ENCODE data around the gene STRA8. TPM values are rescaled to one million over a fixed set of nuclear protein-coding genes. Genes with fewer than 3 reads are reported as not detected.
"Not testable (repeated sequence)": the region's sequence is repeated elsewhere in the genome, so short reads cannot be mapped to it uniquely, and the experiment has no call there.

STRA8 gene
- total RNA-seq, 3 donors from 2014 or later: not detected

DNA sequence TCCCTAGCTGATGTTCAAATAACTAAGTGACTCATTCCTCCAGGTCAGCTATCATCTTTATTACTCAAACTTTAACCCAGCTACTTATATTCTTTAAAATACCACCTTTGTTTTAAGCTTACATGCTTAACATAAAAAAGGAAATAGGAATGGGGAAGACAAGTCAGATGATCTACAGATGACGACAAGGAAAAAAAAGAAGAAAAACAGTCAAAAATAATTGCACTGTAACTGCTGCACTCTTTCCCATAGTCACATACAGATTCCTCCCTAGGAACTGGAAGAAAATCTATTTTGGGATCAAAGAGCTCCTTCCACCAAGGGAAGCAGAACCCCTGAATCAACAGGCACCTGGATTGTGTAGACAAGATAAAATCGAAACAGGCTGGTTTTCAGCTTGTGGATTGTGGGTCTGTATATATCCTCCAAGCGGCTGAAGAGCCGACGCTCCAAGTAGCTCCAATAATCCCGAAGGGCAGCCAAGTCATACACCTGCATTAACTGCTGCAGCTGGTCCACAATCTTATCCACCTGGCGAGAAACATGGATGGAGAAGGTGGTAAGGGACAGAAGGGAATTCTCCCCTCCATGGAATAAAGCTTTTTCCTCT lies 24.3 kb upstream of the STRA8 start:
- Histone ChIP-seq H3K36me3 (ENCODE audit: low read depth) (no peaks in the 10 kb centered on the region), H3K9me3 (no peaks in the 10 kb centered on the region), H3K4me3 (no peak overlapping the region), H3K4me1 (ENCODE audit: low read depth) (no peaks in the 10 kb centered on the region)
- TF ChIP-seq, protein P1, sequence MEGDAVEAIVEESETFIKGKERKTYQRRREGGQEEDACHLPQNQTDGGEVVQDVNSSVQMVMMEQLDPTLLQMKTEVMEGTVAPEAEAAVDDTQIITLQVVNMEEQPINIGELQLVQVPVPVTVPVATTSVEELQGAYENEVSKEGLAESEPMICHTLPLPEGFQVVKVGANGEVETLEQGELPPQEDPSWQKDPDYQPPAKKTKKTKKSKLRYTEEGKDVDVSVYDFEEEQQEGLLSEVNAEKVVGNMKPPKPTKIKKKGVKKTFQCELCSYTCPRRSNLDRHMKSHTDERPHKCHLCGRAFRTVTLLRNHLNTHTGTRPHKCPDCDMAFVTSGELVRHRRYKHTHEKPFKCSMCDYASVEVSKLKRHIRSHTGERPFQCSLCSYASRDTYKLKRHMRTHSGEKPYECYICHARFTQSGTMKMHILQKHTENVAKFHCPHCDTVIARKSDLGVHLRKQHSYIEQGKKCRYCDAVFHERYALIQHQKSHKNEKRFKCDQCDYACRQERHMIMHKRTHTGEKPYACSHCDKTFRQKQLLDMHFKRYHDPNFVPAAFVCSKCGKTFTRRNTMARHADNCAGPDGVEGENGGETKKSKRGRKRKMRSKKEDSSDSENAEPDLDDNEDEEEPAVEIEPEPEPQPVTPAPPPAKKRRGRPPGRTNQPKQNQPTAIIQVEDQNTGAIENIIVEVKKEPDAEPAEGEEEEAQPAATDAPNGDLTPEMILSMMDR (IDR thresholded peaks at IDR 0.05): no peak
- no peak for DNase-seq
- ATAC-seq: no peak
- intact Hi-C loops (cut with DNase I, micrococcal nuclease): no loop called here

DNA sequence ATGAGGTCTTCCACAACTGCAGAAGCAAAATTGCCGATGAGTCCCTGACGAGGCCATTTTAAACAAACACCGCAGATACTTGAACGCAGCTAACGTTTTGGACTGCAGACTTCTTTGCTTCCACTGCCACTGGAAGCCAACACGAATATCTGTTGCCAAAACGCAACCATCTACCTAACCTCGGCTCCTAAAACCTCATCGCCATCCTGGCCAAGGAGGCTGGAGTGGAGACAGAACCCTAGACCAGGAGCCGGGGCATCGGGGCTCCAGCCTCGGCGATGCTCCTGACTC lies 22.8 kb upstream of the STRA8 start:
- H3K9me3 ChIP-seq: no peaks in the 10 kb centered on the region
- intact Hi-C loops (cut with DNase I, micrococcal nuclease): no loop called here
- H3K36me3 ChIP-seq (ENCODE audit: low read depth): no peaks in the 10 kb centered on the region
- ATAC-seq: peak; percentile 19
- DNase-seq: no peak
- H3K4me1 ChIP-seq (ENCODE audit: low read depth): no peaks in the 10 kb centered on the region
- peak overlapping the region; percentile 75 for H3K4me3 ChIP-seq
- TF ChIP-seq, protein P1 (IDR thresholded peaks at IDR 0.05): no peak

DNA sequence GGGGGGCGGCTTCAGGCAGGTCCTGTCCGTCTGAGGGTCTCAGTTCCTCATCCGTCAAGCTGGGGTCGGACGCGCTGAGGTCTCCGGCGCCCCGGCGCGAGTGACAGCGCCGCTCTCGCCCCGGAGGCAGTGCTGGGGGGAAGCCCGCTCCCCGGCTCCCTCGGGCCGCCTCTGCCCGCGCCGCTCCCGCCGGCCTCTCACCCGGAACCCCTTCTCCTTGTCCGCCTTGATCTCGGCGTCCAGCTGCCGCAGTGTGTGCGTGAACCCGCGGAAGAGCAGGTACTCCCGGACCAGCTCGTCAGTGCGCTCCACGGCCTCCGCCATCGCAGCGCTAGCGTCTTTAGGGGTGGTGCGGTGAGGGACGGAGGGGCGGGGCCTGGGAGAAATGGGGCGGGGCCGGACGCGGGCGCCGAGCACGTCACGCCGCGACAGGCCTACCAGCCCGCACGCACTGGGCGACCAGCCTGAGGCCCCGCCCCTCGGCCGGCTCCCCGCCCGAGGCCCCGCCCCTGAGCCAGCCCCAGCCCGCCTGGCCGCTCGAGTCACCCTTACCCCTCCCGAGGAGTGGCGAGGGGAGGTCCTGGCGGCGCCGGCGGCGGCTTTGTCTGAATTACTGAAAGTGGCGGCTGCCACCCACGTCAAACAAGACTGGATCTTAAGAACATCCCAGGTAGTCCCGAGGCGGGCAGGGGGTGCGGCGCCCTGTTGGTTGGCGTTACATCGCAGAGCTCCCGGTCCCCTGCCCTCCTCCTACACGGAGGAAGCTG lies 22.3 kb upstream of the STRA8 start, which contains the start of gene WDR91:
WDR91 (minus strand) TSS at position 348 of the 767 bp plus-strand sequence; CDS start at position 324, 24 bp downstream.
- DNase-seq (peak; percentile 97 to 99 (median 97)), ATAC-seq (peak; percentile 99)
- intact Hi-C loops (cut with DNase I, micrococcal nuclease): no loop called here
- Histone ChIP-seq H3K36me3 (ENCODE audit: low read depth) (no peaks in the 10 kb centered on the region), H3K9me3 (no peaks in the 10 kb centered on the region), H3K4me1 (ENCODE audit: low read depth) (no peaks in the 10 kb centered on the region), H3K4me3 (peak within 1 kb of the TSS; percentile 75)
- TF ChIP-seq, protein P1 (IDR thresholded peaks at IDR 0.05): no peak

DNA sequence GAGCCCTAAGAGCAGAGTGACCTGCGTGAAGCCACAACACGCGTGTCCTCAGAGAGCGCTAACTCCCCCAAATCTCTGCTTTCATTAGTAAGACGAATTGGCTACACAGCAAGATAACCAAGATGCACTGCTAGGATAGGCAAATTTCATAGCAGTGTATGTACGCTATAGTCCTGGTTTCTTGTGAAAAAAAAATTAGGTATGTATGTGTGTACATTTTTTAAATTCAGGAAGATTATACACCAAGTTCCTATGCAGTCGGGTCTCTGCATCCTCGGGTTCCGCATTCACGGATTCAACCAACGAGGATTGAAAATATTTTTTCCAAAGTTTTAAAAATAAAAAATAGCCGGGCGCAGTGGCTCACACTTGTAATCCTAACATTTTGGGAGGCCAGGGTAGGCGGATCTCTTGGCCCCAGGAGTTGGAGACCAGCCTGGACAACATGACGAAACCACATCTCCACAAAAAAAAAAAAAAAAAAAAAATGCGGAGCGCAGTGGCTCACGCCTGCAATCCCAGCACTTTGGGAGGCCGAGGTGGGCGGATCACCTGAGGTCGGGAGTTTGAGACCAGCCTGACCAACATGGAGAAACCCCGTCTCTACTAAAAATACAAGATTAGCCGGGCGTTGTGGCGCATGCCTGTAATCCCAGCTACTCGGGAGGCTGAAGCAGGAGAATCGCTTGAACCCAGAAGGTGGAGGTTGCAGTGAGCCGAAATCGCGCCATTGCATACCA lies 21.5 kb upstream of the STRA8 start:
- H3K4me3 ChIP-seq: peak overlapping the region; percentile 75
- H3K36me3 ChIP-seq (ENCODE audit: low read depth); H3K9me3 ChIP-seq; H3K4me1 ChIP-seq (ENCODE audit: low read depth); intact Hi-C loops (cut with DNase I, micrococcal nuclease); ATAC-seq: not testable (repeated sequence)
- DNase-seq: peak in 1 of 3 donors; percentile 38

DNA sequence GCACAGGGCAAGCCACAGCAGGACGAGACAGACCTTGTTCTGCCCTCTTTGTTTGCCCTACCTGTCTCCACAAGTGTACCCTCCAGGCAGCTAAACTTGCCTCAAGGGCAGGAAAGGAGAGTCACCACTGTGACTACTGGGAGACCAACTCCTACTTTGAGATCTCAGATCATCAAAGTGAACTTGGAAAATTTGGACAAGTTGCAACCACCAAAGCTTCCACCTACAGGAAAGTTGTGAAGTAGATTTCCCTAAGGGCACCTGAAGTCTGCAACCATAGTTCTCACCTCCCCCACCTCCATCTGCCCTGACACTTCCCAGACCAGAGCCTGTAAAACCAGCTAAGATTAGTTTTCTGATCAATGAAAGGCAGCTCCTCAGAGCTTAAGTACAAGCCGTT lies 19.8 kb upstream of the STRA8 start:
- no peak for ATAC-seq
- Histone ChIP-seq H3K4me1 (ENCODE audit: low read depth) (peaks cover 5% of the 10 kb centered on the region), H3K4me3 (no peak overlapping the region), H3K9me3 (no peaks in the 10 kb centered on the region), H3K36me3 (ENCODE audit: low read depth) (no peaks in the 10 kb centered on the region)
- TF ChIP-seq, protein P1 (IDR thresholded peaks at IDR 0.05): no peak
- DNase-seq: no peak
- intact Hi-C loops (cut with DNase I, micrococcal nuclease): no loop called here

DNA sequence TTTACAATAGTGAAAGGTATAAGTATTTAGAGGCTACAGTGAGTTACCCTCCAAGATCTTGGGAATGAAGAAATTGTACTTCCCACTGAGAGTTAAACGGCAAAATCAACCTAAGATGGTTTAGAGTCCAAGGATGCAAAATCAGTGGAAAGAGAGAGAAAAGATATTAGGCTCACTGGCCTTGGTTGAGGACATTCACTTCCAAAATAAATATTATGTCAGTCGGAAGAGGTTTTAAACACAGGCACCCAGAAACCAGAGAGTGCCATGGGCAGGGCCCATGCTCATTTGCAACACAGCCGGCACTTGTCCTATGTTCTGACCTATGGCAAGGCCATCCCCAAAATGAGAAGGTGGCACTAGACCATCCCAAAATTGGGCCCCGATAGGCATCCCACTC lies 18.5 kb upstream of the STRA8 start:
- TF ChIP-seq, protein P1 (IDR thresholded peaks at IDR 0.05): no peak
- H3K9me3 ChIP-seq: no peaks in the 10 kb centered on the region

More for the DNA sequence above, 18.5 kb upstream of the STRA8 start:
- H3K4me1 ChIP-seq (ENCODE audit: low read depth): peaks cover 5% of the 10 kb centered on the region
- intact Hi-C loops (cut with DNase I, micrococcal nuclease): no loop called here
- no peak for ATAC-seq
- H3K36me3 ChIP-seq (ENCODE audit: low read depth): no peaks in the 10 kb centered on the region
- H3K4me3 ChIP-seq: no peak overlapping the region
- no peak for DNase-seq
